GM21529 (cell line): ENCODE data around the gene TBCD.
"Not testable (repeated sequence)": the region's sequence is repeated elsewhere in the genome, so short reads cannot be mapped to it uniquely, and the experiment has no call there.

Experiments used
- ATAC-seq: cut with Tn5 transposase; IDR thresholded peaks from one replicate; pipeline ENCODE4 v1.9.1; 2021; ENCODE audit not compliant: unreplicated experiment

Gene TBCD

GRCh38 chr17:82729479-82730260, 22.2 kb upstream of the TBCD start:
- ATAC-seq: no peak

GRCh38 chr17:82732118-82732743, 19.6 kb upstream of the TBCD start:
- ATAC-seq: no peak

GRCh38 chr17:82734987-82735866, 16.6 kb upstream of the TBCD start, which contains the start of gene FN3K:
Gene FN3K, plus strand, starts transcription at chr17:82735615. Its CDS starts 22 bp downstream, at chr17:82735637.
- ATAC-seq: no peak

GRCh38 chr17:82736511-82737185, 15.2 kb upstream of the TBCD start:
- no peak for ATAC-seq

- ATAC-seq: no peak
Observed at GRCh38 chr17:82737967-82738877, 13.6 kb upstream of the TBCD start.

- no peak for ATAC-seq
Observed at GRCh38 chr17:82740906-82741759, 10.7 kb upstream of the TBCD start.

- no peak for ATAC-seq
Observed at GRCh38 chr17:82743344-82744219, 8.3 kb upstream of the TBCD start.

- ATAC-seq: not testable (repeated sequence)
Observed at GRCh38 chr17:82744736-82745135, 7.1 kb upstream of the TBCD start.

- ATAC-seq: no peak
Observed at GRCh38 chr17:82745524-82745923, 6.3 kb upstream of the TBCD start.

- no peak for ATAC-seq
Observed at GRCh38 chr17:82748756-82749155, 3.1 kb upstream of the TBCD start.

- no peak for ATAC-seq
Observed at GRCh38 chr17:82750241-82750908, 1.5 kb upstream of the TBCD start.

GRCh38 chr17:82751171-82751570, 694 bp upstream of the TBCD start:
- peak; percentile 30 for ATAC-seq

GRCh38 chr17:82752371-82753200, 721 bp downstream of the TBCD start:
- no peak for ATAC-seq

- ATAC-seq: no peak
Observed at GRCh38 chr17:82753201-82753464, 1.3 kb downstream of the TBCD start.

GRCh38 chr17:82754297-82755208, 2.7 kb downstream of the TBCD start:
- no peak for ATAC-seq

GRCh38 chr17:82756166-82756565, 4.3 kb downstream of the TBCD start:
- ATAC-seq: no peak
